Keratinocyte (primary cell): Measurements from ENCODE around the gene RSPO3. TPM values are rescaled to one million over a fixed set of nuclear protein-coding genes. Genes with fewer than 3 reads are reported as not detected.

Experiments
- DNase-seq: peaks from one replicate; pipeline ENCODE4 v3.0.0-alpha.2; 2011; ENCODE audit warnings: low read depth, missing footprints, low spot score
- FAIRE-seq: peaks from 2 replicates; lab custom pipeline; 2011; peaks lifted over from hg19 to GRCh38; lab: Jason Lieb, UNC
- H2AFZ ChIP-seq: 2 replicates; pipeline ENCODE4 v1.6.0; 2012; ENCODE audit warnings: low read length, control low read depth, inconsistent platforms; ENCODE audit not compliant: control insufficient read depth
- H3K27ac ChIP-seq: 2 replicates; pipeline ENCODE4 v1.5.1; 2011; ENCODE audit warnings: low read length; ENCODE audit not compliant: control insufficient read depth, insufficient read depth
- H3K27me3 ChIP-seq: 3 replicates; pipeline ENCODE4 v1.6.0; 2011; ENCODE audit warnings: low read length; ENCODE audit not compliant: control insufficient read depth, insufficient read depth; ENCODE audit errors: extremely low read depth
- H3K36me3 ChIP-seq, 2 experiments: 2 replicates in 1 of 2; 3 replicates in 1 of 2; pipeline ENCODE4 v1.5.1; 2011; ENCODE audit warnings: low read length in 2 of 2, mild to moderate bottlenecking in 1 of 2; ENCODE audit not compliant: control insufficient read depth in 2 of 2, insufficient read depth in 2 of 2; ENCODE audit errors: extremely low read depth in 1 of 2
- H3K4me1 ChIP-seq: 3 replicates; pipeline ENCODE4 v1.5.1; 2011; ENCODE audit warnings: low read length; ENCODE audit not compliant: control insufficient read depth, insufficient read depth; ENCODE audit errors: extremely low read depth
- H3K4me2 ChIP-seq: 3 replicates; pipeline ENCODE4 v1.6.0; 2011; ENCODE audit warnings: low read depth, low read length; ENCODE audit not compliant: control insufficient read depth, insufficient read depth; ENCODE audit errors: extremely low read depth
- H3K4me3 ChIP-seq, 3 experiments: fragments of 200-600 bp in 1 of 3; sonication (generic) in 1 of 3; 2 replicates in 2 of 3; 3 replicates in 1 of 3; pipeline ENCODE4 v1.5.1; 2011 to 2016; ENCODE audit warnings: low read length in 3 of 3, mild to moderate bottlenecking in 3 of 3, control low read depth in 2 of 3, inconsistent platforms in 1 of 3, low read depth in 1 of 3, mixed read lengths in 1 of 3, mixed run types in 1 of 3, moderate library complexity in 1 of 3; ENCODE audit not compliant: control insufficient read depth in 2 of 3, insufficient read depth in 2 of 3; ENCODE audit errors: extremely low read depth in 1 of 3
- H3K79me2 ChIP-seq: 2 replicates; pipeline ENCODE4 v1.6.0; 2012; ENCODE audit warnings: low read length; ENCODE audit not compliant: control insufficient read depth, insufficient read depth
- H3K9ac ChIP-seq: 3 replicates; pipeline ENCODE4 v1.6.0; 2011; ENCODE audit warnings: low read length; ENCODE audit not compliant: control insufficient read depth, insufficient read depth; ENCODE audit errors: extremely low read depth
- H3K9me1 ChIP-seq: 3 replicates; pipeline ENCODE4 v1.6.0; 2011; ENCODE audit warnings: low read length; ENCODE audit not compliant: control insufficient read depth, insufficient read depth; ENCODE audit errors: extremely low read depth
- H3K9me3 ChIP-seq: 2 replicates; pipeline ENCODE4 v1.5.1; 2012; ENCODE audit warnings: low read depth, low read length; ENCODE audit not compliant: control insufficient read depth
- H4K20me1 ChIP-seq: 3 replicates; pipeline ENCODE4 v1.6.0; 2011; ENCODE audit warnings: low read length; ENCODE audit not compliant: control insufficient read depth, insufficient read depth; ENCODE audit errors: extremely low read depth
- CTCF ChIP-seq, 3 experiments: IDR thresholded peaks in 1 of 3; conservative IDR thresholded peaks in 1 of 3; optimal IDR thresholded peaks in 1 of 3; 2 replicates in 2 of 3; 3 replicates in 1 of 3; pipeline versions ENCODE3 to v1.5.1; 2011; ENCODE audit warnings: low read length in 3 of 3, mild to moderate bottlenecking in 3 of 3, moderate library complexity in 2 of 3, control low read depth in 1 of 3, inconsistent platforms in 1 of 3; ENCODE audit not compliant: insufficient read depth in 2 of 3; ENCODE audit errors: extremely low read depth in 1 of 3
- EZH2 ChIP-seq: IDR thresholded peaks from one replicate; pipeline ENCODE4 v1.6.1; 2012; ENCODE audit warnings: inconsistent platforms, mild to moderate bottlenecking, low read length, moderate library complexity
- dilution Hi-C: fragments of 300-500 bp; cut with MboI; formaldehyde crosslinking; loops from one replicate; pipeline ENCODE4 v1.7.0; 2020; ENCODE audit warnings: low sequenced_read_pairs; ENCODE audit not compliant: extremely low pct_ligation_motif_present
- polyA plus RNA-seq, 5 experiments: library from polyadenylated mRNA; depleted of rRNA in 3 of 5; stranded (reverse) in 3 of 5; stranded (forward) in 1 of 5; unstranded in 1 of 5; fragments of >200 nt; gene quantifications; 1 replicate in 1 of 5; 2 replicates in 3 of 5; 3 replicates in 1 of 5; pipeline versions ENCODE4 v1.2.1 to v1.2.3, GENCODE V29; 2011 to 2012; ENCODE audit warnings: missing spikeins in 2 of 5, low read depth in 1 of 5, low replicate concordance in 1 of 5

RSPO3 gene
- polyA plus RNA-seq, 1 donor (not counting 4 experiments of a cell fraction or from before 2014, with no cell fraction given): not detected

GRCh38 chr6:127117979-127118297, 533 bp upstream of the RSPO3 start:
- Histone ChIP-seq H3K9me3 (no peaks in the 10 kb centered on the region), H3K36me3 (no peaks in the 10 kb centered on the region), H3K9ac (no peak overlapping the region), H4K20me1 (no peaks in the 10 kb centered on the region), H2AFZ (no peak overlapping the region), H3K4me3 (no peak overlapping the region), H3K79me2 (no peaks in the 10 kb centered on the region), H3K27me3 (peaks cover 63% of the 10 kb centered on the region), H3K27ac (no peak overlapping the region), H3K4me1 (peaks cover 9% of the 10 kb centered on the region), H3K4me2 (peak overlapping the region; percentile 35), H3K9me1 (no peaks in the 10 kb centered on the region)
- no peak for FAIRE-seq
- peak; percentile 78 for TF ChIP-seq EZH2
- TF ChIP-seq CTCF (optimal IDR thresholded peaks at IDR 0.05 in 1 of 3, IDR thresholded peaks at IDR 0.05 in 1 of 3, conservative IDR thresholded peaks at IDR 0.05 in 1 of 3; ENCODE audit: extremely low read depth in 1 of 3, insufficient read depth in 2 of 3, low read length in 3 of 3): no peak
- DNase-seq: no peak
- dilution Hi-C loops: no loop called here

GRCh38 chr6:127119102-127120022, 891 bp downstream of the RSPO3 start:
- H3K4me2 ChIP-seq: peak overlapping the region; percentile 69
- H3K36me3 ChIP-seq: no peaks in the 10 kb centered on the region
- no peaks in the 10 kb centered on the region for H4K20me1 ChIP-seq
- FAIRE-seq (no peak), DNase-seq (no peak)
- H3K79me2 ChIP-seq: no peaks in the 10 kb centered on the region
- no peaks in the 10 kb centered on the region for H3K9me1 ChIP-seq
- no peak overlapping the region for H3K9ac ChIP-seq
- H2AFZ ChIP-seq: no peak overlapping the region
- dilution Hi-C loops: no loop called here
- peak overlapping the region in 2 of 3 experiments; percentile 52 to 57 for H3K4me3 ChIP-seq
- peaks cover 63% of the 10 kb centered on the region for H3K27me3 ChIP-seq
- no peak overlapping the region for H3K27ac ChIP-seq
- H3K9me3 ChIP-seq: no peaks in the 10 kb centered on the region
- H3K4me1 ChIP-seq: peaks cover 9% of the 10 kb centered on the region
- TF ChIP-seq CTCF (optimal IDR thresholded peaks at IDR 0.05 in 1 of 3, IDR thresholded peaks at IDR 0.05 in 1 of 3, conservative IDR thresholded peaks at IDR 0.05 in 1 of 3; ENCODE audit: extremely low read depth in 1 of 3, insufficient read depth in 2 of 3, low read length in 3 of 3): no peak
- peak; percentile 99 for TF ChIP-seq EZH2
